ENCODE data around the gene NRG2.

The NRG2 gene

GRCh38 chr5:139864716-139865483 is 178.2 kb downstream of the NRG2 start:
- DNase-seq (ENCODE audit: low read depth): no peak
- H3K4me3 ChIP-seq (ENCODE audit: low read length): no peak overlapping the region
- TF ChIP-seq CTCF (conservative IDR thresholded peaks at IDR 0.05; ENCODE audit: low read depth, low read length): no peak

GRCh38 chr5:139863855-139864558 is 179.1 kb downstream of the NRG2 start:
- TF ChIP-seq CTCF (conservative IDR thresholded peaks at IDR 0.05; ENCODE audit: low read depth, low read length): peak; percentile 88
- H3K4me3 ChIP-seq (ENCODE audit: low read length): no peak overlapping the region
- no peak for DNase-seq (ENCODE audit: low read depth)

GRCh38 chr5:139863361-139863760 is 179.7 kb downstream of the NRG2 start:
- no peak for DNase-seq (ENCODE audit: low read depth)
- no peak overlapping the region for H3K4me3 ChIP-seq (ENCODE audit: low read length)
- TF ChIP-seq CTCF (conservative IDR thresholded peaks at IDR 0.05; ENCODE audit: low read depth, low read length): no peak

GRCh38 chr5:139862803-139863202 is 180.3 kb downstream of the NRG2 start:
- no peak for TF ChIP-seq CTCF (conservative IDR thresholded peaks at IDR 0.05; ENCODE audit: low read depth, low read length)
- no peak for DNase-seq (ENCODE audit: low read depth)

GRCh38 chr5:139862313-139862712 is 180.8 kb downstream of the NRG2 start:
- no peak for TF ChIP-seq CTCF (conservative IDR thresholded peaks at IDR 0.05; ENCODE audit: low read depth, low read length)
- H3K4me3 ChIP-seq (ENCODE audit: low read length): no peak overlapping the region
- DNase-seq (ENCODE audit: low read depth): no peak

More at GRCh38 chr5:139862803-139863202, 180.3 kb downstream of the NRG2 start:
- no peak overlapping the region for H3K4me3 ChIP-seq (ENCODE audit: low read length)

GRCh38 chr5:139861889-139862207 is 181.3 kb downstream of the NRG2 start:
- no peak for TF ChIP-seq CTCF (conservative IDR thresholded peaks at IDR 0.05; ENCODE audit: low read depth, low read length)
- H3K4me3 ChIP-seq (ENCODE audit: low read length): no peak overlapping the region
- DNase-seq (ENCODE audit: low read depth): no peak
